Subcutaneous abdominal adipose tissue (tissue), 5 donors: ENCODE measurements around the gene IGFLR1.

Experiments used
- H3K27ac ChIP-seq: one replicate; pipeline ENCODE4 v1.7.0; 2013; ENCODE audit warnings: low read depth, mild to moderate bottlenecking, inconsistent platforms, low read length, moderate library complexity
- H3K27me3 ChIP-seq, 5 donors: one replicate each; pipeline ENCODE4 v1.7.0; 2013; ENCODE audit warnings: low read length in 5 of 5, inconsistent platforms in 1 of 5; ENCODE audit not compliant: control insufficient read depth in 5 of 5, insufficient read depth in 4 of 5
- H3K36me3 ChIP-seq, 5 donors: one replicate each; pipeline ENCODE4 v1.7.0; 2013; ENCODE audit warnings: low read length in 5 of 5; ENCODE audit not compliant: control insufficient read depth in 5 of 5, insufficient read depth in 5 of 5
- H3K4me1 ChIP-seq, 5 donors: one replicate each; pipeline ENCODE4 v1.7.0; 2013; ENCODE audit warnings: low read length in 5 of 5, mild to moderate bottlenecking in 3 of 5, moderate library complexity in 1 of 5; ENCODE audit not compliant: control insufficient read depth in 5 of 5, insufficient read depth in 5 of 5
- H3K4me3 ChIP-seq, 5 donors: one replicate each; pipeline ENCODE4 v1.7.0; 2013; ENCODE audit warnings: low read length in 5 of 5, low read depth in 1 of 5
- H3K9ac ChIP-seq, 5 donors: one replicate each; pipeline ENCODE4 v1.7.0; 2013; ENCODE audit warnings: low read length in 5 of 5, mild to moderate bottlenecking in 4 of 5, moderate library complexity in 3 of 5
- H3K9me3 ChIP-seq, 5 donors: one replicate each; pipeline ENCODE4 v1.7.0; 2013; ENCODE audit warnings: low read length in 5 of 5; ENCODE audit not compliant: control insufficient read depth in 5 of 5
- donor health status: healthy.
- donor health status: healthy.
- donor health status: healthy.
- donor health status: healthy.
- donor health status: healthy.

Gene IGFLR1

DNA sequence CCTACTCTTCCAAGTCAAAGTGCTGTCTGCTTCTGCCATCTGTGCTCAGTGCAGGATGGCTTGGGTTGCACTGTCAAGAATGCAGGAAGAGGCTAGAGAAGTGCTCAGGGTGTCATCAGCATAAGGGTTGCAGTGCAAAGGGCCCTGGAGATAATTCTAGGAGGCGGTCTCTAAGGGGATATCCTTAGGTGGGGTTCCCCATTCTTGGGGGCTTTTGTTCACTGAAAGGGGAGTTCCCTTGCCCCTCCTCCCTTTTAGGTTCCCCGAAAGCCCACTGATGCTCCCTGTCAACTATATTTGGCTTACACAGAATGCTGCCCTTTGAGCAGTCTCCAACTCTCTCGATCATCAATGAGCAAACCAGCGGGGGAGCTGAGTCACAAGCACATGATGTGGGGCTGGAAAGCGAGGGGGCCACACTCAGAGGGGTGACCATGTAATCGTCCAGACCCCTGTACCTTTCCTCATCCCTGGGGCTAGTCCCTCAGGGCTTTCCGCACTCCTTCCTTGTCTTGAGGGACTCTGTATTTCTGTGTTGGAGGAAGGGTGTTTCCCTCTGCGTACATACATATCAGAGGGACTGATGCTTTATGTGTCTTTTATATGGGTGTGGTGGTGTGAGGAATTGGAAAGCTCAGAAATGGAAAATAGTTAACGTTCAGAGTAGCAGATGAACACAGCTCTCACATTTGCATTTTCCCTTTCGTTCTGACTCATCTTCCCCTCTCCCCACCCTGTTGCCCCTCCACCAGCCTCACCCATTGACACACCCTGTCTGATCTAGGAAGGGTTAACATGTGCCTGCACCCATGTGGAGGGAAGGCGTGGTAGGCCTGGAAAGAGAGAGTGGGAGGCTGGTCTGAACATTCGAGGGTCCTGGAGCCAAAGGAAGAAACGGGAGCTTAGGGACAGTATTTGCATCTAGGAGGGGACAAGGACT lies 31.2 kb downstream of the IGFLR1 start:
- Histone ChIP-seq H3K36me3 (no peaks in the 10 kb centered on the region), H3K9ac (no peak overlapping the region), H3K27ac (no peak overlapping the region), H3K4me3 (no peak overlapping the region), H3K27me3 (peaks cover 0 to 5% (median 0%) of the 10 kb centered on the region in 5 donors), H3K4me1 (peaks cover 0 to 7% (median 6%) of the 10 kb centered on the region in 5 donors), H3K9me3 (no peaks in the 10 kb centered on the region)

DNA sequence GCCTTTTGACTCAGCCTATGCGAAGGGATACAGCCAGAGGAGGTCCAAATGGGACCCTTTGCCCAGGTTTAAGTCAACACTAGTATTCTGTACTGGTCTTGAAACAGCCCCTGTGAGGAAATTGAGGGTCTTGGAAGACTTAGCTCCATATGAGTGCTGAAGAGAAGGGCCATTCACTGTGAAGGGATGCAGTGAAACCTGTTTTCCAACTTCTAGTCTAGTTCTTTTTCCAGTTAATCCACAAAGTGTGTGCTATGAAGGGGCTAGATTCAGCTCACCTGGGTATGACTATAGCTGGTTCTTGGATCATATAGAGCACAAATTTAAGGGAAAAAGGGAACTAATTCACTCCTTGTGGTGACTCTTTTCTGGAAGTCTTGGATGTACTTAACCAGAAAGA lies 33.9 kb downstream of the IGFLR1 start:
- Histone ChIP-seq H3K36me3 (no peaks in the 10 kb centered on the region), H3K27ac (no peak overlapping the region), H3K4me3 (no peak overlapping the region), H3K27me3 (peaks cover 0 to 9% (median 5%) of the 10 kb centered on the region in 5 donors), H3K9ac (no peak overlapping the region), H3K9me3 (no peaks in the 10 kb centered on the region), H3K4me1 (no peaks in the 10 kb centered on the region)

DNA sequence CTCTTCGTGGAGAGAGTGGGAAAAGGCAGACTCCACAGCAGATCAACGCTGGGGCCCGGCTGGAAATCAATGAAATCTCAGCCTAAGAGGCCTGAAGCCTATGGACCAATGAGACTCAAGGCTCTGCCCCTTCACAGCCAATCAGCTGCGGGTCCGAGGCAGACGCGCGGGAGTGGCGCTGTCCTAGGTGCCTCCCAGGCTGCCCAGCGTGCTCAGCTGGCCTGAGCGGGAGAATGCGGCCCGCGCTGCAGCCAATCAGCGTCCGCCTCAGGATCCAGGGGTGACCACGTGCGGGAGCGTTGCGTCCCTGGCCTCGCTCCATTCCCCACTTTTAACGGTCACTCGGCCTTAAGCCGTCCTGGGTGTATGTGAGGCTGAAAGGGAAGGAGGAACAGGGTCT lies 38.0 kb downstream of the IGFLR1 start, which contains the start of gene ZBTB32:
TSS of gene ZBTB32 (plus strand) at position 341 of the 400 bp plus-strand sequence. CDS start 10,069 bp downstream, outside the sequence.
- Histone ChIP-seq H3K36me3 (no peaks in the 10 kb centered on the region), H3K4me3 (no peak within 1 kb of the TSS), H3K9me3 (no peaks in the 10 kb centered on the region), H3K4me1 (peaks cover 2 to 16% (median 10%) of the 10 kb centered on the region in 5 donors), H3K9ac (no peak within 1 kb of the TSS), H3K27ac (no peak within 1 kb of the TSS), H3K27me3 (peaks cover 0 to 9% (median 4%) of the 10 kb centered on the region in 5 donors)

DNA sequence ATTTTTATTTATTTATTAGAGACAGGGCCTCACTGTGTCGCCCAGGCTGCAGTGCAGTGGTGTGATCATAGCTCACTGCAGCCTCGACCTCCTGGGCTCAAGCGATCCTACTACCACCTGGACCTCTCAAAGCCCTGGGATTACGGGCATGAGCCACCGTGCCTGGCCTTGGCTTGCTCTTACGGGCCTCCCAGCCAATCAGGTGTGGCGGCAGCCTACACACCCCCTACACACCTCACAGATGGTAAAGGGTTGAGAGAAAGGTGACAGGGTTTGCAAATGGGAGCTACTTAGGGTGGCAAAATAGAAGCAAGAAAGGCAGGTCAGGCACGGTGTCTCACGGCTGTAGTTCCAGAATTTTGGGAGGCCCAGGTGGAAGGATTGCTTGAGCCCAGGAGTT lies 38.9 kb downstream of the IGFLR1 start:
- H3K4me1 ChIP-seq = peaks cover 2 to 16% (median 10%) of the 10 kb centered on the region in 5 donors
- no peak overlapping the region for H3K27ac ChIP-seq
- peaks cover 0 to 8% (median 4%) of the 10 kb centered on the region in 5 donors for H3K27me3 ChIP-seq
- no peaks in the 10 kb centered on the region for H3K36me3 ChIP-seq
- H3K4me3 ChIP-seq = no peak overlapping the region
- no peaks in the 10 kb centered on the region for H3K9me3 ChIP-seq
- H3K9ac ChIP-seq = no peak overlapping the region

DNA sequence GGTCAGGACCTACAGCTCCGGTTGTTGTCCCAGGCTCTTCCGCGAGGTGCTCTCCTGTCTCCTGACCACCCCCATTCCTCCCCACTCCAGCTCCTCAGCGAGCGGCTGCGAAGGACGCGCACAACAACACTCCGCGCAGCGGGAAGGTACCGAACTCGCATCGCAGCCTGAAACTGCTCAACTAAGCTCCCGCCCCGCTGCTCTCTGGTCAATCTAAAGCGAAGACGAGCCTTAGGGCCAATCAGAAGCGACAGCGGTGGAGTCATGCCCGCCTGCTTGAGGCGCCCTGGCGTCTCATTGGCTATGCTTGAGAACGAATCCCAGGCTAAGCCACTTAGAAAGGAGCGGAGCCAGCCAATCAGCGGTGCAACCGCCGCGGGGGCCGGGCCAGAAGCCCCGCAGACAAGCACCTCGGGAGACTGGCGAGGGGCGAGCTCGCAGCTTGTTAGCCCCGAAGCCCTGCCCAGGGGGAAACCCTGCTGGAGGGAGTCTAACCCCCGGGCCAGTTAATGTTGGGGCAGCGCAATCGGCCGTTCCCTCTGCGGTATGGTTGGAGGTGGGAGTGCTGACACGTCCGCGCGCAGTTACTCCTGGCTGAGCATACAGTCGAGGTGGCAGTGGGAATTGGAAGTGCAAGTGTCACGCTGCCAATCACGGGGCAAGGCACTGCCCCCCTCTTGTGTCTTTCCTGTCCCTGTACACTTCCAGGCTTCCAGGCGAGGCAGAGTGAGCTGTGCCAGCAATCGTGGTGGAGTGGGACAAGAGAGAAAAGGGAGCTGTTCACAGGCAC lies 39.8 kb downstream of the IGFLR1 start:
- Histone ChIP-seq H3K4me1 (peaks cover 2 to 16% (median 10%) of the 10 kb centered on the region in 5 donors), H3K27ac (no peak overlapping the region), H3K4me3 (peak overlapping the region; percentile 72 to 97 (median 85)), H3K9ac (peak overlapping the region; percentile 35 to 82 (median 74)), H3K27me3 (peaks cover 0 to 5% (median 4%) of the 10 kb centered on the region in 5 donors), H3K36me3 (no peaks in the 10 kb centered on the region), H3K9me3 (no peaks in the 10 kb centered on the region)

DNA sequence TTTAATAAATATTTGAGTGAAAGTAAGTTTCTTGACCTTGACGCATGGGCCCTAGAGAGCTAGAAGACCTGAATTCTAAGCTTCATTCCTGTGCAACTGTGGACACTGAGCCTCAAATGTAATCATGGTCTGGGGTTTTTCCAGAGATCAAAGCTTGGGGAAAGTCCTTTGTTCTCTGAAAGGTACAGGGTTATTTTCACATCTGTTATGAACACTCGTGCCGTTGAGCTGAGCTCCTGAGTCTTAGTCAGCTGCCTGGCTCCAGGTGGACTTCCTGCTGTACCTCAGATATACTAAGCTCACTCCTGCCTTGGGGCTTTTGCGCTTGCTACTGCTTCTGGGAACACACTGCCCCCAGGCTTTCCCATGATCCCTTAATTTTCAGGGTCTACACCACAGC lies 45.4 kb downstream of the IGFLR1 start:
- H3K36me3 ChIP-seq = no peaks in the 10 kb centered on the region

DNA sequence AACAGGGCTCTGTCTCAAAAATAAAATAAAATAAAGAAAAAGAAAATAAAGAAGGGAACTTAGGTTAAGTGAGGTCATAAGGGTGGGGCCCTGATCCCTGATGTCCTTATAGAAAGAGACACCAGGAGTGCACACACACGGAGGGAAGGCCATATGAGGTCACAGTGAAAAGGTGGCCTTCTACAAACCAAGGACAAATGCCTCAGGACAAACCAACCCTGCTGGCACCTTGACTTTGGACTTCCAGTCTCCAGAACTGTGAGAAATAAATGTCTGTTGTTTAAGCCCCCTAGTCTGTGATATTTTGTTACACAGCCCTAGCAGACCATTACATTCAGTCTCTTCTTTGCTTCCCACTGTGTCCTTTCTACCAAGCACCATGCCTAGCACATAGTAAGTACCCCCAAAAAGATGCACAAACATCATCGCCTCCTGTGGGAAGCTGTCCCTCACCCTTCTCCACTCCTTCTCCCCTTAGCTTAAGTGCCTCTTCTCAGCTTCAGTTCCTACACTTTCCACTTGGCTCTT lies 46.3 kb downstream of the IGFLR1 start:
- no peak overlapping the region for H3K27ac ChIP-seq

More for the DNA sequence above, 45.4 kb downstream of the IGFLR1 start:
- no peak overlapping the region for H3K9ac ChIP-seq
- H3K27ac ChIP-seq = no peak overlapping the region
- H3K4me1 ChIP-seq = peaks cover 0 to 4% (median under 1%) of the 10 kb centered on the region in 5 donors
- no peaks in the 10 kb centered on the region for H3K27me3 ChIP-seq
- no peak overlapping the region for H3K4me3 ChIP-seq
- peaks cover 0 to 4% (median 0%) of the 10 kb centered on the region in 5 donors for H3K9me3 ChIP-seq

DNA sequence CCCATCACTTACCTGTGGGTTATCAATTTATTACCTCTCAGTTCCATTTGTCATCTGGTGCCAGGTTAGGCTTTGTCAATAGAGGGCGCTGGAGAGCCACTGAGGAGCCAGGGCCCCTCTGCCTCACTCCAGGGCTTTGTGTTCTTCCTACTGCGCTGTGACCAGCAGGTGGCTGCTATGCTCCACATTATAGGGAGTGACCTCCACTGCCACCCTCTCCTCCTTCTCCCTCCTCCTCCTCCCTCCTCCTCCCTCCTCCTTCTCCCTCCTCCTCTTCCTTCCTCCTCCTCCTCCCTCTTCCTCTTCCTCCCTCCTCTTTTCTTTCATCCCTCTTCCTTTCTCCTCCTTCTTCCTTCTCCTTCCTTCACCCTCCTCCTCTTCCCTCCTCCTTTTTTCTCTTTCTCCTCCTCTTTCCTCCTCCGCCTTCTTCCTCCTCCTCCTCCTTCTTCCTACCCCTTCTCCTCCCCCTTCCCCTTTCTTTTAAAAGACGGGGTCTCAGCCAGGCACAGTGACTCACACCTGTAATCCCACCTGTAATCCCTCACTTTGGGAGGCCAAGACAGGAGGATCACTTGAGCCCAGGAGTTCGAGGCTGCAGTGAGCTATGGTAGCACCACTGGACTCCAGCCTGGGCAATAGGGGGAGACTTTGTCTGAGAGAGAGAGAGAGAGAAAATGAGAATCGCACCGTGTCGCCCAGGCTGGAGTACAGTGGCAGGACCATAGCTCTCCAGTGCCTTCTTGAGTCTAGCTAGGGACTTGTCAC lies 48.2 kb downstream of the IGFLR1 start:
- Histone ChIP-seq H3K36me3 (no peaks in the 10 kb centered on the region), H3K9ac (no peak overlapping the region), H3K27ac (no peak overlapping the region), H3K4me1 (peaks cover 0 to 14% (median 9%) of the 10 kb centered on the region in 5 donors), H3K4me3 (no peak overlapping the region), H3K9me3 (peaks cover 0 to 4% (median 0%) of the 10 kb centered on the region in 5 donors), H3K27me3 (no peaks in the 10 kb centered on the region)

More for the DNA sequence above, 46.3 kb downstream of the IGFLR1 start:
- peaks cover 0 to 4% (median 0%) of the 10 kb centered on the region in 5 donors for H3K9me3 ChIP-seq
- H3K27me3 ChIP-seq = no peaks in the 10 kb centered on the region
- H3K36me3 ChIP-seq = no peaks in the 10 kb centered on the region
- H3K4me1 ChIP-seq = peaks cover 0 to 3% (median 0%) of the 10 kb centered on the region in 5 donors
- no peak overlapping the region for H3K4me3 ChIP-seq
- no peak overlapping the region for H3K9ac ChIP-seq

DNA sequence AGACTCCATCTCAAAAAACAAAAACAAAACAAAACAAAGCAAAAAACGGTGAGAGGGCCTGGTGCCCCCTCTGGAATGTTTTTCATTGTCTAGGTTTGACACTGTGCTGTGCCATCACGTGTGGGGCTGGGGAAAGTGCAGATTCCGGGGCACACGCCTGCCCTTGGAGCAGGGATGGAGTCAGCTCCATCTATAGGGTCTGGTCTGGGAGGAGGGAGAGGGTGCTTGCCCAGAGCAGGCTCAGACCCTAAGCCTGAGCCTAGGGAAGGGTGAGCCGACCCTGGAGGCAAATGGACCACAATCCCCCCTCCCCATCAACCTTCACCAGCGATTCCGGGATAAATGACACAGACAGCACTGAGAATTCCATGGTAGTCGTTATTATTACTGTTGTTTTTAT lies 48.8 kb downstream of the IGFLR1 start:
- H3K9ac ChIP-seq = no peak overlapping the region
- H3K4me1 ChIP-seq = peaks cover 0 to 14% (median 9%) of the 10 kb centered on the region in 5 donors
- no peak overlapping the region for H3K27ac ChIP-seq
- H3K36me3 ChIP-seq = no peaks in the 10 kb centered on the region
- H3K4me3 ChIP-seq = no peak overlapping the region
- H3K27me3 ChIP-seq = no peaks in the 10 kb centered on the region
- peaks cover 0 to 4% (median 0%) of the 10 kb centered on the region in 5 donors for H3K9me3 ChIP-seq
